ENCODE results near the gene ZNF423.

The ZNF423 gene

GRCh38 chr16:49524947-49525315 is 331.0 kb downstream of the ZNF423 start:
- no peak overlapping the region for H4K8ac ChIP-seq (ENCODE audit: low read length)
- H3K79me1 ChIP-seq (replicated peaks; ENCODE audit: low read length, poor library complexity, severe bottlenecking), result no peaks in the 10 kb centered on the region
- no peaks in the 10 kb centered on the region for H3K4me1 ChIP-seq (ENCODE audit: control insufficient read depth, insufficient read depth, low read depth, low read length)
- no peak overlapping the region for H2BK5ac ChIP-seq (ENCODE audit: low read depth, low read length, poor library complexity, severe bottlenecking)
- no peak overlapping the region for H3K4me3 ChIP-seq (ENCODE audit: insufficient read depth in 1 of 2, low read depth in 1 of 2, low read length in 2 of 2)
- no peak overlapping the region for H3K27ac ChIP-seq (ENCODE audit: low read length, poor library complexity, severe bottlenecking)
- no peak overlapping the region for H3K4me2 ChIP-seq (ENCODE audit: low read length, poor library complexity, severe bottlenecking)
- no peak for DNase-seq
- H3K18ac ChIP-seq (ENCODE audit: low read depth in 1 of 2, low read length in 2 of 2), result no peak overlapping the region
- no peak overlapping the region for H3K9ac ChIP-seq (ENCODE audit: low read length)
- 92% methylated on average over 9 of the region's 9 CpGs for WGBS
- no peak overlapping the region for H2AFZ ChIP-seq (ENCODE audit: low read depth, low read length)
- peaks cover 0 to 6% of the 10 kb centered on the region in 2 experiments for H3K27me3 ChIP-seq (ENCODE audit: control insufficient read depth in 1 of 2, insufficient read depth in 1 of 2, low read length in 2 of 2)
- peaks cover 7 to 24% of the 10 kb centered on the region in 2 experiments for H3K36me3 ChIP-seq (ENCODE audit: control insufficient read depth in 1 of 2, insufficient read depth in 2 of 2, low read depth in 1 of 2, low read length in 2 of 2)
- H2BK120ac ChIP-seq (ENCODE audit: low read depth, low read length), result no peak overlapping the region
- no peak overlapping the region for H3K23ac ChIP-seq (ENCODE audit: low read length in 2 of 2)
- no peak overlapping the region for H3K14ac ChIP-seq (ENCODE audit: low read length in 2 of 2)
- H2BK12ac ChIP-seq (ENCODE audit: low read length in 2 of 2), result no peak overlapping the region
- H2AK5ac ChIP-seq (ENCODE audit: low read length, severe bottlenecking), result no peak overlapping the region
- H3K9me3 ChIP-seq (ENCODE audit: control insufficient read depth, low read length), result no peaks in the 10 kb centered on the region
- H4K91ac ChIP-seq (ENCODE audit: low read length), result no peak overlapping the region
- no peak overlapping the region for H3K4ac ChIP-seq (ENCODE audit: low read depth in 1 of 2, low read length in 2 of 2)
- no peak overlapping the region for H2BK15ac ChIP-seq (ENCODE audit: low read depth, poor library complexity, severe bottlenecking)

- Histone ChIP-seq H4K8ac (ENCODE audit: low read length) (no peak overlapping the region), H3K4me2 (ENCODE audit: low read length, poor library complexity, severe bottlenecking) (no peak overlapping the region), H3K9ac (ENCODE audit: low read length) (no peak overlapping the region), H2AFZ (ENCODE audit: low read depth, low read length) (no peak overlapping the region), H3K9me3 (ENCODE audit: control insufficient read depth, low read length) (no peaks in the 10 kb centered on the region), H3K27me3 (ENCODE audit: control insufficient read depth in 1 of 2, insufficient read depth in 1 of 2, low read length in 2 of 2) (peaks cover 0 to under 1% of the 10 kb centered on the region in 2 experiments), H2AK5ac (ENCODE audit: low read length, severe bottlenecking) (no peak overlapping the region), H3K4me1 (ENCODE audit: control insufficient read depth, insufficient read depth, low read depth, low read length) (no peaks in the 10 kb centered on the region), H3K27ac (ENCODE audit: low read length, poor library complexity, severe bottlenecking) (no peak overlapping the region), H2BK120ac (ENCODE audit: low read depth, low read length) (no peak overlapping the region), H3K4me3 (ENCODE audit: insufficient read depth in 1 of 2, low read depth in 1 of 2, low read length in 2 of 2) (no peak overlapping the region), H3K4ac (ENCODE audit: low read depth in 1 of 2, low read length in 2 of 2) (no peak overlapping the region), H3K18ac (ENCODE audit: low read depth in 1 of 2, low read length in 2 of 2) (no peak overlapping the region), H2BK15ac (ENCODE audit: low read depth, poor library complexity, severe bottlenecking) (no peak overlapping the region), H3K79me1 (replicated peaks; ENCODE audit: low read length, poor library complexity, severe bottlenecking) (no peaks in the 10 kb centered on the region), H2BK12ac (ENCODE audit: low read length in 2 of 2) (no peak overlapping the region), H2BK5ac (ENCODE audit: low read depth, low read length, poor library complexity, severe bottlenecking) (no peak overlapping the region), H4K91ac (ENCODE audit: low read length) (no peak overlapping the region), H3K14ac (ENCODE audit: low read length in 2 of 2) (no peak overlapping the region), H3K36me3 (ENCODE audit: control insufficient read depth in 1 of 2, insufficient read depth in 2 of 2, low read depth in 1 of 2, low read length in 2 of 2) (peaks cover 7 to 24% of the 10 kb centered on the region in 2 experiments), H3K23ac (ENCODE audit: low read length in 2 of 2) (no peak overlapping the region)
- 85% methylated on average over 14 of the region's 14 CpGs for WGBS
- DNase-seq, result no peak
These were observed 331.5 kb downstream of the ZNF423 start for GRCh38 chr16:49524216-49524946.

- no peak overlapping the region for H3K4ac ChIP-seq (ENCODE audit: low read depth in 1 of 2, low read length in 2 of 2)
- no peaks in the 10 kb centered on the region for H3K9me3 ChIP-seq (ENCODE audit: control insufficient read depth, low read length)
- no peak overlapping the region for H2BK5ac ChIP-seq (ENCODE audit: low read depth, low read length, poor library complexity, severe bottlenecking)
- H3K9ac ChIP-seq (ENCODE audit: low read length), result no peak overlapping the region
- no peak overlapping the region for H3K18ac ChIP-seq (ENCODE audit: low read depth in 1 of 2, low read length in 2 of 2)
- no peaks in the 10 kb centered on the region for H3K79me1 ChIP-seq (replicated peaks; ENCODE audit: low read length, poor library complexity, severe bottlenecking)
- H3K27me3 ChIP-seq (ENCODE audit: control insufficient read depth in 1 of 2, insufficient read depth in 1 of 2, low read length in 2 of 2), result no peaks in the 10 kb centered on the region
- no peak overlapping the region for H3K4me2 ChIP-seq (ENCODE audit: low read length, poor library complexity, severe bottlenecking)
- H3K4me1 ChIP-seq (ENCODE audit: control insufficient read depth, insufficient read depth, low read depth, low read length), result no peaks in the 10 kb centered on the region
- peak overlapping the region in 1 of 2 experiments; percentile 57 for H3K14ac ChIP-seq (ENCODE audit: low read length in 2 of 2)
- 89% methylated on average over 15 of the region's 17 CpGs for WGBS
- H4K8ac ChIP-seq (ENCODE audit: low read length), result no peak overlapping the region
- no peak overlapping the region for H2AFZ ChIP-seq (ENCODE audit: low read depth, low read length)
- no peak overlapping the region for H2BK120ac ChIP-seq (ENCODE audit: low read depth, low read length)
- H3K23ac ChIP-seq (ENCODE audit: low read length in 2 of 2), result no peak overlapping the region
- H4K91ac ChIP-seq (ENCODE audit: low read length), result no peak overlapping the region
- peaks cover 7 to 24% of the 10 kb centered on the region in 2 experiments for H3K36me3 ChIP-seq (ENCODE audit: control insufficient read depth in 1 of 2, insufficient read depth in 2 of 2, low read depth in 1 of 2, low read length in 2 of 2)
- H2BK12ac ChIP-seq (ENCODE audit: low read length in 2 of 2), result no peak overlapping the region
- no peak overlapping the region for H2AK5ac ChIP-seq (ENCODE audit: low read length, severe bottlenecking)
- DNase-seq, result no peak
- no peak overlapping the region for H2BK15ac ChIP-seq (ENCODE audit: low read depth, poor library complexity, severe bottlenecking)
- no peak overlapping the region for H3K27ac ChIP-seq (ENCODE audit: low read length, poor library complexity, severe bottlenecking)
- H3K4me3 ChIP-seq (ENCODE audit: insufficient read depth in 1 of 2, low read depth in 1 of 2, low read length in 2 of 2), result no peak overlapping the region
These were observed 332.3 kb downstream of the ZNF423 start for GRCh38 chr16:49523435-49524159.

- Histone ChIP-seq H3K9me3 (ENCODE audit: control insufficient read depth, low read length) (no peaks in the 10 kb centered on the region), H2BK120ac (ENCODE audit: low read depth, low read length) (no peak overlapping the region), H3K4ac (ENCODE audit: low read depth in 1 of 2, low read length in 2 of 2) (no peak overlapping the region), H2BK15ac (ENCODE audit: low read depth, poor library complexity, severe bottlenecking) (no peak overlapping the region), H3K14ac (ENCODE audit: low read length in 2 of 2) (peak overlapping the region in 1 of 2 experiments; percentile 14), H4K91ac (ENCODE audit: low read length) (no peak overlapping the region), H3K27ac (ENCODE audit: low read length, poor library complexity, severe bottlenecking) (no peak overlapping the region), H4K8ac (ENCODE audit: low read length) (no peak overlapping the region), H2AFZ (ENCODE audit: low read depth, low read length) (no peak overlapping the region), H3K23ac (ENCODE audit: low read length in 2 of 2) (no peak overlapping the region), H3K4me2 (ENCODE audit: low read length, poor library complexity, severe bottlenecking) (no peak overlapping the region), H3K79me1 (replicated peaks; ENCODE audit: low read length, poor library complexity, severe bottlenecking) (no peaks in the 10 kb centered on the region), H2AK5ac (ENCODE audit: low read length, severe bottlenecking) (no peak overlapping the region), H2BK5ac (ENCODE audit: low read depth, low read length, poor library complexity, severe bottlenecking) (no peak overlapping the region), H2BK12ac (ENCODE audit: low read length in 2 of 2) (no peak overlapping the region), H3K4me3 (ENCODE audit: insufficient read depth in 1 of 2, low read depth in 1 of 2, low read length in 2 of 2) (no peak overlapping the region), H3K4me1 (ENCODE audit: control insufficient read depth, insufficient read depth, low read depth, low read length) (no peaks in the 10 kb centered on the region), H3K27me3 (ENCODE audit: control insufficient read depth in 1 of 2, insufficient read depth in 1 of 2, low read length in 2 of 2) (no peaks in the 10 kb centered on the region), H3K9ac (ENCODE audit: low read length) (no peak overlapping the region), H3K36me3 (ENCODE audit: control insufficient read depth in 1 of 2, insufficient read depth in 2 of 2, low read depth in 1 of 2, low read length in 2 of 2) (peaks cover 7 to 24% of the 10 kb centered on the region in 2 experiments), H3K18ac (ENCODE audit: low read depth in 1 of 2, low read length in 2 of 2) (no peak overlapping the region)
- DNase-seq, result no peak
- WGBS, result 90% methylated on average over 7 of the region's 7 CpGs
These were observed 334.1 kb downstream of the ZNF423 start for GRCh38 chr16:49521734-49522325.

All from mesenchymal stem cell (in vitro differentiated cells and primary cell).